ENCODE results near the gene CERS2. TPM values are rescaled to one million over a fixed set of nuclear protein-coding genes. Genes with fewer than 3 reads are reported as not detected.
A peak's percentile ranks its signal among the peaks of the same experiment; 100 is the strongest.

Gene CERS2
- total and polyA plus RNA-seq, 2 of the 13 experiments (the other 11 are each of a cell fraction or from before 2014, with no cell fraction given) = 269 to 298 TPM

DNA sequence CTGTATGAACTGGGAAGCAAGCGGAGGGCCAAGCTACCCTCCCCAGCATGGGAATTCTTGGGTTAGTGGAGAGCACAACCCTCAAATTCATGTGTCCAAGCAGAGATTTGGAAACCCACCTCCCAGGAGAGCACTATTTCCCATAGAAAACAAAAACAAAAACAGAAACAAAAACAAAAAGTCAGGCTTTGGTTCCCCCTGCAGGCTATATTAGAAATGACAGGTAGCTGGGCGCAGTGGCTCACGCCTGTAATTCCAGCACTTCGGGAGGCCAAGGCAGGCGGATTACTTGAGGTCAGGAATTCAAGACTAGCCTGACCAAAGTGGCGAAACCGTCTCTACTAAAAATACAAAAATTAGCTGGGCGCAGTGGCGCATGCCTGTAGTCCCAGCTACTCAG is 21.3 kb upstream of the CERS2 start:
- Histone ChIP-seq H3K36me3 (replicated peaks in 1 of 2; ENCODE audit: control insufficient read depth in 1 of 2, insufficient read depth in 2 of 2, low read length in 2 of 2) (peaks cover 11 to 25% of the 10 kb centered on the region in 2 experiments; a peak in 4 of 5 replicates), H3K9ac (ENCODE audit: insufficient read depth, low read depth, low read length) (no peak overlapping the region), H3K27me3 (ENCODE audit: control insufficient read depth in 1 of 2, insufficient read depth in 2 of 2, low read length in 2 of 2) (no peaks in the 10 kb centered on the region), H3K4me2 (ENCODE audit: low read depth, low read length) (no peak overlapping the region), H3K27ac (ENCODE audit: extremely low read length, insufficient read depth, low read length) (no peak overlapping the region), H3K4me3 (replicated peaks in 1 of 3; ENCODE audit: insufficient read depth in 1 of 3, low read depth in 2 of 3, low read length in 3 of 3) (no peak overlapping the region), H3K9me3 (ENCODE audit: low read length) (no peaks in the 10 kb centered on the region), H2AFZ (ENCODE audit: low read length) (no peak overlapping the region), H3K79me2 (ENCODE audit: insufficient read depth, low read length) (no peaks in the 10 kb centered on the region), H4K20me1 (ENCODE audit: insufficient read depth, low read length) (no peaks in the 10 kb centered on the region), H3K4me1 (ENCODE audit: insufficient read depth, low read length) (peaks cover 20% of the 10 kb centered on the region)
- DNase-seq (ENCODE audit: low spot score) (no peak), FAIRE-seq (peak; percentile 82), ATAC-seq (peak; percentile 52)
- POLR2A ChIA-PET = interaction anchor here (0.6 to 5.6 kb wide), 7 partner anchors 10 to 194 kb away, joined by 3 to 55 read pairs (median 6); partner anchors contain the start of genes ANXA9, MINDY1 and VPS72
- CTCF ChIA-PET (ENCODE audit: low intra/inter-chr PET ratio, low total read pairs) = interaction anchor here (2.0 kb wide), 1 partner anchor 16 kb away, joined by 24 read pairs; no protein-coding TSS in a partner anchor
- in situ Hi-C loops (cut with HindIII; ENCODE audit: extremely low pct_ligation_motif_present, low pct_unique_long_range_greater_than_20kb) (no loop called here), intact Hi-C loops (cut with micrococcal nuclease; ENCODE audit: unreplicated experiment) (no loop called here)
- BruUV-seq (replicated peaks) = no TSS peak
- 59% methylated on average over 9 of the region's 9 CpGs for WGBS (ENCODE audit: low lambda C conversion rate)
- TF ChIP-seq ZC3H13 (CRISPR knock-in tag; IDR thresholded peaks at IDR 0.05) (no peak), MIER3 (CRISPR knock-in tag; IDR thresholded peaks at IDR 0.05; ENCODE audit: borderline replicate concordance) (no peak), ATRX (CRISPR knock-in tag; IDR thresholded peaks at IDR 0.05; ENCODE audit: borderline replicate concordance) (no peak), ZNF850 (CRISPR knock-in tag; conservative IDR thresholded peaks at IDR 0.05) (no peak), ZNF562 (CRISPR knock-in tag; IDR thresholded peaks at IDR 0.05; ENCODE audit: borderline replicate concordance) (no peak), RAD21 (CRISPR knock-in tag; IDR thresholded peaks at IDR 0.05) (peak; percentile 66), FOXP1 (IDR thresholded peaks at IDR 0.05) (no peak), FOXP1 (CRISPR knock-in tag; IDR thresholded peaks at IDR 0.05) (no peak), ZNF672 (CRISPR knock-in tag; IDR thresholded peaks at IDR 0.05) (no peak)
- TF ChIP-seq, protein P1, sequence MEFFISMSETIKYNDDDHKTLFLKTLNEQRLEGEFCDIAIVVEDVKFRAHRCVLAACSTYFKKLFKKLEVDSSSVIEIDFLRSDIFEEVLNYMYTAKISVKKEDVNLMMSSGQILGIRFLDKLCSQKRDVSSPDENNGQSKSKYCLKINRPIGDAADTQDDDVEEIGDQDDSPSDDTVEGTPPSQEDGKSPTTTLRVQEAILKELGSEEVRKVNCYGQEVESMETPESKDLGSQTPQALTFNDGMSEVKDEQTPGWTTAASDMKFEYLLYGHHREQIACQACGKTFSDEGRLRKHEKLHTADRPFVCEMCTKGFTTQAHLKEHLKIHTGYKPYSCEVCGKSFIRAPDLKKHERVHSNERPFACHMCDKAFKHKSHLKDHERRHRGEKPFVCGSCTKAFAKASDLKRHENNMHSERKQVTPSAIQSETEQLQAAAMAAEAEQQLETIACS (CRISPR knock-in tag; IDR thresholded peaks at IDR 0.05) = no peak
- TF ChIP-seq, protein P2, sequence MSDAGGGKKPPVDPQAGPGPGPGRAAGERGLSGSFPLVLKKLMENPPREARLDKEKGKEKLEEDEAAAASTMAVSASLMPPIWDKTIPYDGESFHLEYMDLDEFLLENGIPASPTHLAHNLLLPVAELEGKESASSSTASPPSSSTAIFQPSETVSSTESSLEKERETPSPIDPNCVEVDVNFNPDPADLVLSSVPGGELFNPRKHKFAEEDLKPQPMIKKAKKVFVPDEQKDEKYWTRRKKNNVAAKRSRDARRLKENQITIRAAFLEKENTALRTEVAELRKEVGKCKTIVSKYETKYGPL (CRISPR knock-in tag; IDR thresholded peaks at IDR 0.05) = no peak
- TF ChIP-seq, protein P3, sequence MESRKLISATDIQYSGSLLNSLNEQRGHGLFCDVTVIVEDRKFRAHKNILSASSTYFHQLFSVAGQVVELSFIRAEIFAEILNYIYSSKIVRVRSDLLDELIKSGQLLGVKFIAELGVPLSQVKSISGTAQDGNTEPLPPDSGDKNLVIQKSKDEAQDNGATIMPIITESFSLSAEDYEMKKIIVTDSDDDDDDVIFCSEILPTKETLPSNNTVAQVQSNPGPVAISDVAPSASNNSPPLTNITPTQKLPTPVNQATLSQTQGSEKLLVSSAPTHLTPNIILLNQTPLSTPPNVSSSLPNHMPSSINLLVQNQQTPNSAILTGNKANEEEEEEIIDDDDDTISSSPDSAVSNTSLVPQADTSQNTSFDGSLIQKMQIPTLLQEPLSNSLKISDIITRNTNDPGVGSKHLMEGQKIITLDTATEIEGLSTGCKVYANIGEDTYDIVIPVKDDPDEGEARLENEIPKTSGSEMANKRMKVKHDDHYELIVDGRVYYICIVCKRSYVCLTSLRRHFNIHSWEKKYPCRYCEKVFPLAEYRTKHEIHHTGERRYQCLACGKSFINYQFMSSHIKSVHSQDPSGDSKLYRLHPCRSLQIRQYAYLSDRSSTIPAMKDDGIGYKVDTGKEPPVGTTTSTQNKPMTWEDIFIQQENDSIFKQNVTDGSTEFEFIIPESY (CRISPR knock-in tag; IDR thresholded peaks at IDR 0.05) = peak; percentile 63; the same call in 1 of the 2 replicates
- TF ChIP-seq, protein P4, sequence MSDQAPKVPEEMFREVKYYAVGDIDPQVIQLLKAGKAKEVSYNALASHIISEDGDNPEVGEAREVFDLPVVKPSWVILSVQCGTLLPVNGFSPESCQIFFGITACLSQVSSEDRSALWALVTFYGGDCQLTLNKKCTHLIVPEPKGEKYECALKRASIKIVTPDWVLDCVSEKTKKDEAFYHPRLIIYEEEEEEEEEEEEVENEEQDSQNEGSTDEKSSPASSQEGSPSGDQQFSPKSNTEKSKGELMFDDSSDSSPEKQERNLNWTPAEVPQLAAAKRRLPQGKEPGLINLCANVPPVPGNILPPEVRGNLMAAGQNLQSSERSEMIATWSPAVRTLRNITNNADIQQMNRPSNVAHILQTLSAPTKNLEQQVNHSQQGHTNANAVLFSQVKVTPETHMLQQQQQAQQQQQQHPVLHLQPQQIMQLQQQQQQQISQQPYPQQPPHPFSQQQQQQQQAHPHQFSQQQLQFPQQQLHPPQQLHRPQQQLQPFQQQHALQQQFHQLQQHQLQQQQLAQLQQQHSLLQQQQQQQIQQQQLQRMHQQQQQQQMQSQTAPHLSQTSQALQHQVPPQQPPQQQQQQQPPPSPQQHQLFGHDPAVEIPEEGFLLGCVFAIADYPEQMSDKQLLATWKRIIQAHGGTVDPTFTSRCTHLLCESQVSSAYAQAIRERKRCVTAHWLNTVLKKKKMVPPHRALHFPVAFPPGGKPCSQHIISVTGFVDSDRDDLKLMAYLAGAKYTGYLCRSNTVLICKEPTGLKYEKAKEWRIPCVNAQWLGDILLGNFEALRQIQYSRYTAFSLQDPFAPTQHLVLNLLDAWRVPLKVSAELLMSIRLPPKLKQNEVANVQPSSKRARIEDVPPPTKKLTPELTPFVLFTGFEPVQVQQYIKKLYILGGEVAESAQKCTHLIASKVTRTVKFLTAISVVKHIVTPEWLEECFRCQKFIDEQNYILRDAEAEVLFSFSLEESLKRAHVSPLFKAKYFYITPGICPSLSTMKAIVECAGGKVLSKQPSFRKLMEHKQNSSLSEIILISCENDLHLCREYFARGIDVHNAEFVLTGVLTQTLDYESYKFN (CRISPR knock-in tag; conservative IDR thresholded peaks at IDR 0.05) = no peak
